GM19438 (cell line): ENCODE results near the gene LINGO3.
"Not testable (repeated sequence)": the region's sequence is repeated elsewhere in the genome, so short reads cannot be mapped to it uniquely, and the experiment has no call there.

ENCODE experiments used
- ATAC-seq: cut with Tn5 transposase; IDR thresholded peaks from one replicate; pipeline ENCODE4 v1.9.1; 2021; ENCODE audit warnings: low read depth; ENCODE audit not compliant: unreplicated experiment

LINGO3 gene

GRCh38 chr19:2308114-2308556 is at the start of gene LINGO3:
LINGO3 (minus strand) TSS chr19:2308154; CDS start chr19:2291776, 16,378 bp downstream.
- no peak for ATAC-seq

GRCh38 chr19:2356036-2356646 is 48.2 kb upstream of the LINGO3 start:
- no peak for ATAC-seq

DNA sequence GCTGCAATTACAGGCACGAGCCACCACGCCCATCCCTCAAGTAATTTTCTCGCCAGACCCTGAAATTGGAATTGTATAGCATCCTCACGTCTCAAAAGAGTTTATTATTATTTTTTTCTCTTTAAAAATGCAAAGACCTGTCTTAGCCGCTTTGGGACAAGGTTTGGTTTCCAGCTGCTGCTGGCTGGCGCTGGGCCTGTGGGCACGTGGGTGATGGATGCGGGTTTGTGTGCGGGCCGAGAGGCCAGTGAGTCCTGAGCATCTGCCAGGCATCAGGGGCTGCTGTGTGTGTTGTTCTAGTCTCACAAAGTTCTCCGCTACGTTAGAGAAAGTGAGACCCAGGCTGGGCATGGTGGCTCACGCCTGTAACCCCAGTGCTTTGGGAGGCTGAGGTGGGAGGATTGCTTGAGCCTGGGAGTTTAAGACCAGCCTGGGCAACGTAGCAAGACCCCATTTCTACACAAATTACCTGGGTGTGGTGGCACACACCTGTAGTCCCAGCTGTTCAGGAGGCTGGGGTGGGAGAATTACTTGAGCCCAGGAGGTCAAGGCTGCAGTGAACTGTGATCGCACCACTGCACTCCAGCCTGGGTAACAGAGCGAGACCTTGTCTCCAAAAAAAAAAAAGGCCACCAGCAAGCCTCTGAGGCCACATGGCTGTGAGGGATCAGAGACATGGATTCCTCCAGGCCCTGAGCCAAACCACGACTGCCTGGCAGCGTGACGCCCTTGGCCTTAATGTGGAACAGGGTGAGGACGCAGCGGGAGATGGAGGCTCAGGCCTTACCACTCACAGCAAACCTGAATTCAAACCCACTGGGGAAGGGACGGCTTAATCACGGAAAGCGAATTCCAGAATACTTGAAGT is 47.4 kb upstream of the LINGO3 start:
- ATAC-seq, result no peak

GRCh38 chr19:2354670-2355069 is 46.7 kb upstream of the LINGO3 start:
- no peak for ATAC-seq

- no peak for ATAC-seq
These were observed 46.1 kb upstream of the LINGO3 start for GRCh38 chr19:2353887-2354592.

DNA sequence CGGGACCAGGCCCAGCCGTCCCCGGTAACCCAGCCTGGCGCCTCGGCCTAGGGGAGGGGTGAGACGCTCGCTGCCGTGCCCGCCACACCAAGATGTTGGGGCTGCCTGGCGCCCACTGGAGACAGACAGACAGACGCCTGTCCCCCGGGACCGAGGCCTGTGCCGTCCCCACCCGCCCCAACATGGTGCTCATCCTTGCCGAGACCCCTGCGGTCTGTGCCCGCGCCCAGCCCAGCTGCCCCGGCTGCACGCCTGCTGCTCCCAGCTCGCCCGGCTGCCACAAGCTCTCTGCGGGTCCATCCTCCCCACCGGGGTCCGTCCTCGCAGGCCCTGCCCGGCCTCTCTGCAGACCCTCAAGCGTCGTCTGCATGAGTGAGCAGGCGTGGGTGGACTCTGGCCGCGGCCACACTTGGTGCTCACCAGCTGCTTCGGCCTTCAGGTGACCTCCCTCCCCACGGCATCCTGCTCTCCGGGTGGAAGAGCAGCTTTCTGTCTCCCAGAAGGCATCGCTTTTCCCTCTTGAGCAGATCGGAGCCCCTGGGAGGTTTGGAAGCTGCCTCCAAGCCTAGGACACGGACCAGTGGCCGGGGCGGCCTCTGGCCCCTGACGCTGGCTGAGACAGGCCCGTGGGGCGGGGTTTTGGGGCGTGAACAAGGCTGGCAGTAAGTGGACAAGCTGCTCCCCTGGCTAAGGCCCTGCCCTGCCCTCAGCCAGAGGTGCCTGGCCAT is 45.4 kb upstream of the LINGO3 start:
- ATAC-seq, result no peak

DNA sequence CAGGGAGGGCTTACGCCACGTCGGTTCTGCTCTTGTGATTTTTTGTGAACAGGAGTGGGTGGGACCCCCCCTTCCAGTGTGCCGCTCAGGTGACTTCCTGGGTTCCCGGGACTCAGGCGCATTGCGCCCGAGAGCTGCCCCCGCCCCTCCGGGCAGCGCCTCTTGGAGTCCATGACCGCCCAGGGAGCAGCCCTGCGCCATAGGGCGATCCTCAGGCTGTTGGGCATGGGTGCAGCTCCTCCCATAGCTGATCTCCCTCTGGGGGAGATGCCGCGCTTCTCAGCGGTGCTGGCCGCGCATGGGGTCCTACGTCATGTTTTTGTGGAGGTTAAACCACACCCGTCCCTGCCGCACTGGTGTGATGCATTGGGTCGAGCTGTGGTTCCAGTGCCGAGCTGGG is 44.2 kb upstream of the LINGO3 start:
- ATAC-seq, result no peak

DNA sequence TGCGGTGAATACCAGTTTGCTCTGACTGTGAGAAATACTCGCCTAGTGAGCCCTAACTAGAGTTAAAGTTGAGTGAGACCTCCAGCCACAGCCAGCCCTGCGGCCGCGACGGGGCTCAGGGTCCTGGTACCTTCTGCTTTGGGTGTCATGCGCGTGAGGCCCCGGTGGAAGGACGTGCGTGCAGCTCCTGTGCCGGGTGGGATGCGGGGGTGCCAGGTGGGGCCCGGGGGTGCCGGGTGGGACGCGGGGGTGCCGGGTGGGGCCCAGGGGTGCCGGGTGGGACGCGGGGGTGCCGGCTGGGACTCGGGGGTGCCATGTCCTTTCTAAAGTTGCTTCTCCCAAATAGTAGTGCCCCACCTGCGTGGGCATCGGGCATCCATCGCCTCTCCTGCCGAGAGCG is 43.6 kb upstream of the LINGO3 start:
- no peak for ATAC-seq

GRCh38 chr19:2350656-2351055 is 42.7 kb upstream of the LINGO3 start:
- no peak for ATAC-seq

GRCh38 chr19:2349818-2350217 is 41.9 kb upstream of the LINGO3 start:
- not testable (repeated sequence) for ATAC-seq

- no peak for ATAC-seq
These were observed 38.1 kb upstream of the LINGO3 start for GRCh38 chr19:2345794-2346663.

DNA sequence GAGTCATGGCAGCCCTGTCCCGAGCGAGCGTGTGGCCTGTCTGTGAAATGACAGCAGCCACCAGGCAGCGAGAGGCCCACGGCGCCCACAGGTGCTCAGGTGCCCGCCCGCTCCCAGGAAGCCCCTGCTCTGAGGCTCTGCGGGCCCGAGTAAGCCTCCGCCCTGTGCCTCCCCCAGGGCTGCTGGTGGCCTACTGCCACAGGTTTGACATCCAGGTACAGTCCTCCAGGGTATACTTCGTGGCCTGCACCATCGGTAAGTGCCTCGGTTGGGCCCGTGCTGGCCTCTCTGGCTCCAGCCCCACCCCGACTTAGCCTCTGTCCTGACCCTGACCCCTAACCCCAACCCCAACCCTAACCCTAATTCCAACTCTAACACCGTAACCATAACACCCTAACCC is 37.1 kb upstream of the LINGO3 start:
- no peak for ATAC-seq

- no peak for ATAC-seq
These were observed 36.5 kb upstream of the LINGO3 start for GRCh38 chr19:2344381-2344870.

GRCh38 chr19:2343289-2343982 is 35.5 kb upstream of the LINGO3 start:
- ATAC-seq, result no peak

- ATAC-seq, result no peak
These were observed 34.8 kb upstream of the LINGO3 start for GRCh38 chr19:2342656-2343288.

DNA sequence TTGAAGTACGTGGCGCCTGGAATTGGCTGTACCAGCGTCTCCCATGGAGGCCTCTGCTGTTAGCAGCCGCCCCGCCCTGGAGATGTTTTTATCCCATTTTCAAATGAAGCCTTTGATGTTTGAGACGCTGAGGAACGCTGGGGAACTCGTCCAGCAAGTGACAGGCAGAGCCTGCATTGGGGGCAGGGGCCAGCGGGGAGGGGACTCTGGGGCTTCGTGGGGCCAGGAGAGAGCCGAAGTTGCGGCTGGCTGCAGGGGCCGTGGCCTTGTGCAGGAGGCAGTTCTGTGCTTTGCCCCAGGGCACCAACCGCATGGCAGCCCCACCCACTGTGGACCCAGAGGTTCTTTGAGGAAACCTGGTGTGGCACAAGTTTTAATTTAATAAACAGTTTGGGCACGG is 34.0 kb upstream of the LINGO3 start:
- ATAC-seq, result no peak

DNA sequence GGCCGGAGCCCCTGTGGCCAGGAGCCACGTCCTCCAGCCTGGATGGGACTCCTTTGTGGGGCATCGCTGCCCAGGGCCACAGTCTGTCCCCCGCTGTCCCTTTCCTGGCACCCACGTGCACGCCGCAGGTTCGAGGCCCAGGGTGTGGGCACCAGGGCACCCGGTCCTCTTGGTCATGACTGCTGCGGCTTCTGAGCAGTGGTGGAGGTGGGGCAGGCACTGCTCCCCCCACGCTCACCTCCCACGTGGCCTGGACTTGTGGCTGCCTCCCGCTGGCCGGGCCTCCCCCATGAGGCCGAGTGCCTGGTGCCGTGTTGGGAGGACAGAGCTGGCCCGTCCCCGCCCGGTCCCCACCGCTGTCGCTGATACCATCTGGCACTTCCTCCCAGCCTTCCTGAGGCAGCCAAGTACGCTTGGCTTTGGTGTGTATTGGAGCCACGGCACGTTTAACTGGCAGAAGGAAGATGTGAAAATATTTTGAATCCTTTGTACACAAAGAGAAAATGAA is 33.3 kb upstream of the LINGO3 start:
- no peak for ATAC-seq

DNA sequence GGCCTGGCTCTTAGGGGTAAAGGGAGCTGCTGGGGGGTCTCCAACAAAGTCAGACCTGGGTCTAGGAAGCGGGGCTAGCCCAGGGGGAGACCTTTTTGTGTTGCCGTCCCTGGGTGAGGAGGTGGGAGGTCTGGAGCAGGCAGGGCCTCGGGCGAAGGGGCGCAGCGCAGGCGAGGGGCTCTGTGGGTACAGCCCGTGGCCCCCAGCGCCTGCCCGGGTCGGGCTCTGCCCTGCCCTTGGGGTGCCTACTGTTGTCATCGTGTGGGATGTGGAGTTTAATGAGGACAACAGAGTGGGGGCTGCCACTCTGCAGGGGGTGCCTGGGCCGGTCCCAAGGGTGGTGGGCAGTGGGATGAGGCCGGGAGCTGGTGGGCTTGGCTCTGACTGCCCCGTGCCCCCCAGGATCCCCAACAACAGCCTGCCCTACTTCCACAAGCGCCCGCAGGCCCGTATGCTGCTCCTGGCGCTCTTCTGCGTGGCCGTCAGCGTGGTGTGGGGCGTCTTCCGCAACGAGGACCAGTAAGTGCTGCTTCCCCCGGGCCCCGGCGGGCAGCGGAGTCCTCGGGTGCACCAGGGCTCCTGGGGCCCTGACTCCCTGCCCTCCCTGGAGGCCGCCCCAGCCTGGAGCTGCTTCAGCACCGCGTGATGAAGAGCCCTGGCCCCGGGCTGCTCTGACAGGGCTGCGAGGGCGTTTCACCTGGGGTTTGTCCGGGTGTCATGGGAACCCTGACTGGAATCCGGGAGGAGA is 32.7 kb upstream of the LINGO3 start:
- no peak for ATAC-seq
